HepG2 (cell line): ENCODE results near the gene FBXL7. TPM values are rescaled to one million over a fixed set of nuclear protein-coding genes. Genes with fewer than 3 reads are reported as not detected.

ENCODE experiments used
- ATAC-seq: fragments of 200-7000 bp; cut with Tn5 transposase; 3 replicates; pipeline ENCODE4 v1.9.1; 2020; ENCODE audit warnings: mild to moderate bottlenecking, moderate library complexity
- BruUV-seq: library from RNA; stranded (reverse); fragments of 400-500 nt; replicated peaks from 2 replicates; lab custom pipeline; 2021; lab: Mats Ljungman, UMichigan
- CTCF ChIA-PET: fragments of 300-600 bp; formaldehyde crosslinking; extraction: SDS; loops from one replicate; lab custom pipeline; 2021; ENCODE audit warnings: low total read pairs, inconsistent platforms, low intra/inter-chr PET ratio; lab: Yijun Ruan, JAX
- POLR2A ChIA-PET: fragments of 350-600 bp; sonication (Branson Sonifier 250); formaldehyde crosslinking; loops from one replicate; lab custom pipeline; 2020; ENCODE audit warnings: antibody characterized with exemption, inconsistent platforms; lab: Yijun Ruan, JAX
- DNase-seq: peaks from one replicate; pipeline ENCODE4 v3.0.0-alpha.2; 2015; ENCODE audit warnings: low spot score
- FAIRE-seq: peaks from 3 replicates; lab custom pipeline; 2011; peaks lifted over from hg19 to GRCh38; lab: Jason Lieb, UNC
- H2AFZ ChIP-seq: one replicate; pipeline ENCODE4 v1.6.1; 2011; ENCODE audit warnings: low read length, inconsistent platforms
- H3K27ac ChIP-seq: fragments of 300-600 bp; 3 replicates; pipeline ENCODE4 v1.8.0; 2011; ENCODE audit warnings: mixed run types, mild to moderate bottlenecking, mixed read lengths, low read length, inconsistent platforms; ENCODE audit not compliant: insufficient read depth; ENCODE audit errors: extremely low read length
- H3K27me3 ChIP-seq, 2 experiments: fragments of 200-600 bp in 1 of 2; 2 replicates in 1 of 2; 3 replicates in 1 of 2; pipeline versions ENCODE4 v1.6.0 to v1.8.0; 2011; ENCODE audit warnings: low read length in 2 of 2, mild to moderate bottlenecking in 2 of 2, moderate library complexity in 2 of 2, inconsistent platforms in 1 of 2; ENCODE audit not compliant: insufficient read depth in 2 of 2, control insufficient read depth in 1 of 2
- H3K36me3 ChIP-seq, 2 experiments: fragments of 200-600 bp in 1 of 2; replicated peaks in 1 of 2; 2 replicates in 1 of 2; 3 replicates in 1 of 2; pipeline versions ENCODE4 v1.5.1 to v1.8.0; 2011; ENCODE audit warnings: low read length in 2 of 2, inconsistent platforms in 1 of 2; ENCODE audit not compliant: insufficient read depth in 2 of 2, control insufficient read depth in 1 of 2
- H3K4me1 ChIP-seq: 2 replicates; pipeline ENCODE4 v1.5.1; 2012; ENCODE audit warnings: low read length, inconsistent platforms; ENCODE audit not compliant: insufficient read depth
- H3K4me2 ChIP-seq: 2 replicates; pipeline ENCODE4 v1.6.0; 2011; ENCODE audit warnings: low read depth, low read length, inconsistent platforms
- H3K4me3 ChIP-seq, 3 experiments: fragments of 200-600 bp in 1 of 3; sonication (generic), shearing (Covaris generic) in 1 of 3; replicated peaks in 1 of 3; 2 replicates each; pipeline ENCODE4 v1.5.1; 2011 to 2016; ENCODE audit warnings: low read length in 3 of 3, inconsistent platforms in 2 of 3, low read depth in 2 of 3, mild to moderate bottlenecking in 2 of 3, control low read depth in 1 of 3, mixed read lengths in 1 of 3; ENCODE audit not compliant: insufficient read depth in 1 of 3
- H3K79me2 ChIP-seq: one replicate; pipeline ENCODE4 v1.6.1; 2011; ENCODE audit warnings: low read length, inconsistent platforms; ENCODE audit not compliant: insufficient read depth
- H3K9ac ChIP-seq: 2 replicates; pipeline ENCODE4 v1.6.0; 2011; ENCODE audit warnings: mild to moderate bottlenecking, low read depth, low read length, inconsistent platforms; ENCODE audit not compliant: insufficient read depth
- H3K9me3 ChIP-seq: 2 replicates; pipeline ENCODE4 v1.5.1; 2012; ENCODE audit warnings: mild to moderate bottlenecking, low read length
- H4K20me1 ChIP-seq: 2 replicates; pipeline ENCODE4 v1.6.0; 2011; ENCODE audit warnings: inconsistent platforms, mild to moderate bottlenecking, low read length, moderate library complexity; ENCODE audit not compliant: insufficient read depth
- AGO1 ChIP-seq: fragments of 200-400 bp; formaldehyde crosslinking; IDR thresholded peaks from 2 replicates; pipeline ENCODE4 v1.6.1; 2017; ENCODE audit warnings: mild to moderate bottlenecking, low read depth, low read length, moderate library complexity; ENCODE audit not compliant: poor library complexity, severe bottlenecking
- HNF4G ChIP-seq, 2 experiments: sonication (generic) in 1 of 2; formaldehyde crosslinking in 1 of 2; IDR thresholded peaks; 2 replicates each; pipeline versions ENCODE4 v1.4.0 to v1.6.1; 2011 to 2020; ENCODE audit warnings: borderline replicate concordance in 2 of 2, low read depth in 2 of 2, mild to moderate bottlenecking in 2 of 2, low read length in 1 of 2, missing genetic modification reagents in 1 of 2, moderate library complexity in 1 of 2
- KDM5A ChIP-seq: fragments of 200-600 bp; sonication (generic); IDR thresholded peaks from 2 replicates; pipeline ENCODE4 v1.7.0; 2018; ENCODE audit warnings: antibody characterized with exemption, mild to moderate bottlenecking, low read length, borderline replicate concordance
- MAFF ChIP-seq: IDR thresholded peaks from 2 replicates; pipeline ENCODE4 v1.6.1; 2011; ENCODE audit warnings: low read depth, low read length, improper control_type of control experiment
- SMARCE1 ChIP-seq: fragments of 450-650 bp; IDR thresholded peaks from 2 replicates; pipeline ENCODE4 v1.6.1; 2017; ENCODE audit warnings: borderline replicate concordance
- ZNF879 ChIP-seq: sonication (generic); formaldehyde crosslinking; IDR thresholded peaks from 2 replicates; pipeline ENCODE4 v1.8.1; 2023; ENCODE audit warnings: missing genetic modification reagents
- WGBS: methylation state at CpG from one replicate; pipeline ENCODE4 v1.1.6; 2017; ENCODE audit warnings: low lambda C conversion rate; 5-methylcytosine and 5-hydroxymethylcytosine counted together
- in situ Hi-C: cut with HindIII; loops from 2 replicates; pipeline ENCODE4 v1.10.0; 2017; ENCODE audit warnings: low pct_unique_long_range_greater_than_20kb; ENCODE audit not compliant: extremely low pct_ligation_motif_present
- intact Hi-C: fragments of 100-400 bp; cut with micrococcal nuclease; formaldehyde crosslinking; loops from one replicate; pipeline ENCODE4 v1.10.0; 2022; ENCODE audit not compliant: unreplicated experiment
- polyA plus RNA-seq, 8 experiments: library from polyadenylated mRNA; depleted of rRNA in 3 of 8; stranded (reverse) in 7 of 8; unstranded in 1 of 8; fragments of >200 nt; fragmentation: Illumina TruSeq in 4 of 8; extraction: Trizol in 4 of 8; gene quantifications; 2 replicates each; pipeline versions ENCODE4 v1.2.1 to v1.2.3, GENCODE V29; 2011 to 2016; ENCODE audit warnings: low read depth in 4 of 8, missing spikeins in 1 of 8, mixed read lengths in 1 of 8; ENCODE audit not compliant: insufficient read depth in 1 of 8
- total RNA-seq, 5 experiments: library from RNA; depleted of rRNA; stranded (reverse); fragments of >200 nt; fragmentation: Illumina TruSeq; extraction: Trizol; gene quantifications; 2 replicates each; pipeline ENCODE4 v1.2.3, GENCODE V29; 2016; ENCODE audit warnings: low read depth in 1 of 5
- TF ChIP-seq, protein P1 (sequence below): sonication (generic); formaldehyde crosslinking; IDR thresholded peaks from 2 replicates; pipeline ENCODE4 v1.4.0; 2020; ENCODE audit warnings: missing genetic modification reagents
- TF ChIP-seq, protein P2 (sequence below): IDR thresholded peaks from 2 replicates; pipeline ENCODE4 v1.6.1; 2016; ENCODE audit warnings: low read depth, borderline replicate concordance
- TF ChIP-seq, protein P3 (sequence below): IDR thresholded peaks from 2 replicates; pipeline ENCODE4 v1.6.1; 2012; ENCODE audit warnings: inconsistent platforms
- TF ChIP-seq, protein P4 (sequence below): sonication (generic); formaldehyde crosslinking; IDR thresholded peaks from 2 replicates; pipeline ENCODE4 v1.4.0; 2020; ENCODE audit warnings: missing genetic modification reagents, low read depth, mild to moderate bottlenecking, borderline replicate concordance

FBXL7 gene
- total and polyA plus RNA-seq, 2 of the 13 experiments (the other 11 are each of a cell fraction or from before 2014, with no cell fraction given), result 0.07 TPM; not detected in 1

DNA sequence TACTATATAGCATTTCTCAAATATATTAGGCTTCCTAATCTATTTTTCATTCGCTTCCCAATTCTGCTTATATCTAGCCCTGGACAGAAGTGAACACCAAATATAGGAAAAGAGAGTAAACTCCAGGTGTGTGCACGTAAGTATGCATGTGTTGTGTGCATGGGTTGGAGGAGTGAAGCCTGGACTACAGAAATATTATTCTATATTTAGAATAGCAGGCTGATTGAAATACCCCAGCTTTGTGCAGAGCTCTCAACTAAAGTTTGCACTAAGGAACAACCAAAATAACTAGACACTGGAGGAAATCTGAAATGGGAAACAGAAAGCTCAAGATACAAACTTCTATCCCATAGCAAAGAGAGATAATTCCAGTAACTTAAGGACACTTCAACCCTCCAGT is 480.9 kb downstream of the FBXL7 start:
- POLR2A ChIA-PET, result no interaction called here
- Histone ChIP-seq H3K4me1 (no peaks in the 10 kb centered on the region), H3K27me3 (no peaks in the 10 kb centered on the region), H3K4me3 (no peak overlapping the region), H3K79me2 (no peaks in the 10 kb centered on the region), H4K20me1 (no peaks in the 10 kb centered on the region), H2AFZ (no peak overlapping the region), H3K9ac (no peak overlapping the region), H3K9me3 (no peaks in the 10 kb centered on the region), H3K4me2 (no peak overlapping the region), H3K27ac (no peak overlapping the region), H3K36me3 (no peaks in the 10 kb centered on the region)
- intact Hi-C loops (no loop called here), in situ Hi-C loops (no loop called here)
- BruUV-seq, result no TSS peak
- CTCF ChIA-PET, result no interaction called here
- no peak for DNase-seq
- FAIRE-seq, result no peak
- 10% methylated on average over 2 of the region's 2 CpGs for WGBS
- TF ChIP-seq AGO1 (no peak), KDM5A (no peak), ZNF879 (CRISPR knock-in tag) (no peak), SMARCE1 (no peak), HNF4G (IDR thresholded peaks at IDR 0.05; ENCODE audit: borderline replicate concordance, low read depth, low read length) (no peak), HNF4G (CRISPR knock-in tag; IDR thresholded peaks at IDR 0.05; ENCODE audit: borderline replicate concordance, low read depth) (no peak), MAFF (no peak)
- TF ChIP-seq, protein P1, sequence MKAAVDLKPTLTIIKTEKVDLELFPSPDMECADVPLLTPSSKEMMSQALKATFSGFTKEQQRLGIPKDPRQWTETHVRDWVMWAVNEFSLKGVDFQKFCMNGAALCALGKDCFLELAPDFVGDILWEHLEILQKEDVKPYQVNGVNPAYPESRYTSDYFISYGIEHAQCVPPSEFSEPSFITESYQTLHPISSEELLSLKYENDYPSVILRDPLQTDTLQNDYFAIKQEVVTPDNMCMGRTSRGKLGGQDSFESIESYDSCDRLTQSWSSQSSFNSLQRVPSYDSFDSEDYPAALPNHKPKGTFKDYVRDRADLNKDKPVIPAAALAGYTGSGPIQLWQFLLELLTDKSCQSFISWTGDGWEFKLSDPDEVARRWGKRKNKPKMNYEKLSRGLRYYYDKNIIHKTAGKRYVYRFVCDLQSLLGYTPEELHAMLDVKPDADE (CRISPR knock-in tag), result no peak
- TF ChIP-seq, protein P2, sequence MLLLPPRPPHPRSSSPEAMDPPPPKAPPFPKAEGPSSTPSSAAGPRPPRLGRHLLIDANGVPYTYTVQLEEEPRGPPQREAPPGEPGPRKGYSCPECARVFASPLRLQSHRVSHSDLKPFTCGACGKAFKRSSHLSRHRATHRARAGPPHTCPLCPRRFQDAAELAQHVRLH (CRISPR knock-in tag), result no peak
- TF ChIP-seq, protein P3, sequence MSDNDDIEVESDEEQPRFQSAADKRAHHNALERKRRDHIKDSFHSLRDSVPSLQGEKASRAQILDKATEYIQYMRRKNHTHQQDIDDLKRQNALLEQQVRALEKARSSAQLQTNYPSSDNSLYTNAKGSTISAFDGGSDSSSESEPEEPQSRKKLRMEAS, result no peak
- TF ChIP-seq, protein P4, sequence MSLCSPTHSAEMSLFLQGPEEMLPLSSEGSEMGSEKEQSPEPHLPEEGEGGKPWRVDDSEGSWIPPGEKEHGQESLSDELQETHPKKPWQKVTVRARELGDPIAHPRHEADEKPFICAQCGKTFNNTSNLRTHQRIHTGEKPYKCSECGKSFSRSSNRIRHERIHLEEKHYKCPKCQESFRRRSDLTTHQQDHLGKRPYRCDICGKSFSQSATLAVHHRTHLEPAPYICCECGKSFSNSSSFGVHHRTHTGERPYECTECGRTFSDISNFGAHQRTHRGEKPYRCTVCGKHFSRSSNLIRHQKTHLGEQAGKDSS (CRISPR knock-in tag), result no peak
- no peak for ATAC-seq
